ENCODE results near the gene TRAF2. TPM values are rescaled to one million over a fixed set of nuclear protein-coding genes. Genes with fewer than 3 reads are reported as not detected.

TRAF2 gene
- total and polyA plus RNA-seq, 2 donors (not counting 1 experiment from before 2014, with no cell fraction given): 25.5 to 54.5 TPM

DNA sequence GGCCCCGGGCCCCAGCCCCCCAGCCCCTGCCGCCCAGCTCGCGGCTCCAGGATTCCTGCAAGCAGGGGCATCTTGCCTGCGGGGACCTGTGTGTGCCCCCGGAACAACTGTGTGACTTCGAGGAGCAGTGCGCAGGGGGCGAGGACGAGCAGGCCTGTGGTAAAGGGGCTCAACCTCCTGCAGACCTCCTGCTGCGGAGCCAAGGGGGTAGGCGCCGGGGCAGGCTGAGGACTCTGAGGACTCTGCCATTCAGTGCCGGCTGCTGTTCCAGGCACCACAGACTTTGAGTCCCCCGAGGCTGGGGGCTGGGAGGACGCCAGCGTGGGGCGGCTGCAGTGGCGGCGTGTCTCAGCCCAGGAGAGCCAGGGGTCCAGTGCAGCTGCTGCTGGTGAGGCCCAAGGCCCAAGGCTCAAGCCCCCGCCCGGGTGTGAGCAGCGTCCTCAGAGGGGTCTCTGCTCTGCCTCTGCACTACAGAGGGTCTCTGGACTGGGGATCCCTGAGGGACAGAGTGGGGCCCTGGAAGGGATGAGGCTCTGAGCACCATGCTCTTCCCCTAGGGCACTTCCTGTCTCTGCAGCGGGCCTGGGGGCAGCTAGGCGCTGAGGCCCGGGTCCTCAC, 30.7 kb upstream of the TRAF2 start:
- Histone ChIP-seq H3K9ac (ENCODE audit: low read length) (no peak overlapping the region), H3K79me2 (ENCODE audit: control insufficient read depth, insufficient read depth, low read length) (no peaks in the 10 kb centered on the region), H2AFZ (ENCODE audit: insufficient read depth, low read depth, low read length, poor library complexity, severe bottlenecking) (no peak overlapping the region), H3K4me2 (replicated peaks; ENCODE audit: low read depth, low read length, poor library complexity, severe bottlenecking) (no peak overlapping the region), H4K20me1 (ENCODE audit: control insufficient read depth, insufficient read depth, low read length, poor library complexity, severe bottlenecking) (peaks cover 8% of the 10 kb centered on the region), H3K9me3 (ENCODE audit: control extremely low read depth in 1 of 3, control insufficient read depth in 2 of 3, insufficient read depth in 1 of 3, low read length in 2 of 3) (no peaks in the 10 kb centered on the region), H3K27ac (ENCODE audit: low read length in 2 of 2) (no peak overlapping the region), H3K4me3 (ENCODE audit: control extremely low read depth in 1 of 5, extremely low read depth in 1 of 5, insufficient read depth in 1 of 5, low read depth in 2 of 5, low read length in 4 of 5) (no peak overlapping the region), H3K27me3 (replicated peaks in 1 of 4; ENCODE audit: control extremely low read depth in 1 of 4, control insufficient read depth in 3 of 4, insufficient read depth in 4 of 4, low read length in 3 of 4) (no peaks in the 10 kb centered on the region), H3K4me1 (ENCODE audit: control insufficient read depth in 2 of 2, insufficient read depth in 2 of 2, low read length in 2 of 2) (peaks cover 0 to 5% of the 10 kb centered on the region in 2 donors), H3K36me3 (replicated peaks in 1 of 2; ENCODE audit: control extremely low read depth in 1 of 2, control insufficient read depth in 1 of 2, extremely low read depth in 1 of 2, insufficient read depth in 2 of 2, low read length in 1 of 2) (peaks cover 0 to 4% of the 10 kb centered on the region in 2 experiments)
- H3K4me3 Mint-ChIP-seq: no peak overlapping the region
- POLR2A ChIA-PET: no interaction called here
- DNase-seq (peak; percentile 14), ATAC-seq (ENCODE audit: low read depth) (no peak)
- H3K27me3 Mint-ChIP-seq: no peaks in the 10 kb centered on the region
- no peak for TF ChIP-seq EZH2 (IDR thresholded peaks at IDR 0.05; ENCODE audit: borderline replicate concordance, insufficient read depth, low read depth, low read length, poor library complexity, severe bottlenecking)
- TF ChIP-seq, protein P1, sequence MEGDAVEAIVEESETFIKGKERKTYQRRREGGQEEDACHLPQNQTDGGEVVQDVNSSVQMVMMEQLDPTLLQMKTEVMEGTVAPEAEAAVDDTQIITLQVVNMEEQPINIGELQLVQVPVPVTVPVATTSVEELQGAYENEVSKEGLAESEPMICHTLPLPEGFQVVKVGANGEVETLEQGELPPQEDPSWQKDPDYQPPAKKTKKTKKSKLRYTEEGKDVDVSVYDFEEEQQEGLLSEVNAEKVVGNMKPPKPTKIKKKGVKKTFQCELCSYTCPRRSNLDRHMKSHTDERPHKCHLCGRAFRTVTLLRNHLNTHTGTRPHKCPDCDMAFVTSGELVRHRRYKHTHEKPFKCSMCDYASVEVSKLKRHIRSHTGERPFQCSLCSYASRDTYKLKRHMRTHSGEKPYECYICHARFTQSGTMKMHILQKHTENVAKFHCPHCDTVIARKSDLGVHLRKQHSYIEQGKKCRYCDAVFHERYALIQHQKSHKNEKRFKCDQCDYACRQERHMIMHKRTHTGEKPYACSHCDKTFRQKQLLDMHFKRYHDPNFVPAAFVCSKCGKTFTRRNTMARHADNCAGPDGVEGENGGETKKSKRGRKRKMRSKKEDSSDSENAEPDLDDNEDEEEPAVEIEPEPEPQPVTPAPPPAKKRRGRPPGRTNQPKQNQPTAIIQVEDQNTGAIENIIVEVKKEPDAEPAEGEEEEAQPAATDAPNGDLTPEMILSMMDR (IDR thresholded peaks at IDR 0.05): no peak
- WGBS (ENCODE audit: insufficient coverage): 89% methylated on average over 26 of the region's 26 CpGs
- no peak overlapping the region for H3K27ac Mint-ChIP-seq
- intact Hi-C loops (cut with micrococcal nuclease): no loop called here
- H3K4me1 Mint-ChIP-seq: peaks cover 3% of the 10 kb centered on the region
- CTCF ChIA-PET: interaction anchor here (1.2 to 1.3 kb wide), 2 partner anchors 13 to 180 kb away, joined by 3 to 7 read pairs; partner anchors contain the start of gene AJM1
- H3K9me3 Mint-ChIP-seq (ENCODE audit: insufficient read depth): no peaks in the 10 kb centered on the region

DNA sequence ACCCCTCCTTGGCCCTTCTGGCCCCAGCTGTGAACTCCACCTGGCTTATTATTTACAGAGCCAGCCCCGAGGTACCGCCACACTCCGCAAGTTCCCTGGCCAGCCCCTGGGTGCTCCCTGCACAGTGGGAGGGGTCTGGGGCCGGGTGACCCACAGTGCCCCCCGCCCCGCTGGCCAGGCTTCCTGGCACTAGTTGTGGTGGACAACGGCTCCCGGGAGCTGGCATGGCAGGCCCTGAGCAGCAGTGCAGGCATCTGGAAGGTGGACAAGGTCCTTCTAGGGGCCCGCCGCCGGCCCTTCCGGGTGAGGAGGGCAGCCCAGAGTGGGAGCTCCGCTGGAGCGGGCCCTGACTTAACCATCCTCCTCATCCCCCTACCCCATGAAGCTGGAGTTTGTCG, 30.2 kb upstream of the TRAF2 start:
- Mint-ChIP-seq H3K9me3 (ENCODE audit: insufficient read depth) (no peaks in the 10 kb centered on the region), H3K4me3 (no peak overlapping the region), H3K27me3 (no peaks in the 10 kb centered on the region), H3K27ac (no peak overlapping the region), H3K4me1 (peaks cover 3% of the 10 kb centered on the region)
- no peaks in the 10 kb centered on the region for H3K9me3 ChIP-seq (ENCODE audit: control extremely low read depth in 1 of 3, control insufficient read depth in 2 of 3, insufficient read depth in 1 of 3, low read length in 2 of 3)
- ATAC-seq (ENCODE audit: low read depth): no peak
- TF ChIP-seq, protein P1 (IDR thresholded peaks at IDR 0.05): no peak
- no peak for TF ChIP-seq EZH2 (IDR thresholded peaks at IDR 0.05; ENCODE audit: borderline replicate concordance, insufficient read depth, low read depth, low read length, poor library complexity, severe bottlenecking)
- peak; percentile 8 for DNase-seq
- no peak overlapping the region for H3K27ac ChIP-seq (ENCODE audit: low read length in 2 of 2)
- POLR2A ChIA-PET: no interaction called here
- CTCF ChIA-PET: interaction anchor here (1.2 to 1.3 kb wide), 2 partner anchors 14 to 179 kb away, joined by 3 to 7 read pairs; partner anchors contain the start of gene AJM1
- H3K79me2 ChIP-seq (ENCODE audit: control insufficient read depth, insufficient read depth, low read length): no peaks in the 10 kb centered on the region
- H3K4me1 ChIP-seq (ENCODE audit: control insufficient read depth in 2 of 2, insufficient read depth in 2 of 2, low read length in 2 of 2): peaks cover 0 to 5% of the 10 kb centered on the region in 2 donors
- intact Hi-C loops (cut with micrococcal nuclease): no loop called here
- H4K20me1 ChIP-seq (ENCODE audit: control insufficient read depth, insufficient read depth, low read length, poor library complexity, severe bottlenecking): peaks cover 5% of the 10 kb centered on the region
- H3K36me3 ChIP-seq (replicated peaks in 1 of 2; ENCODE audit: control extremely low read depth in 1 of 2, control insufficient read depth in 1 of 2, extremely low read depth in 1 of 2, insufficient read depth in 2 of 2, low read length in 1 of 2): peaks cover 0 to 9% of the 10 kb centered on the region in 2 experiments
- H3K4me3 ChIP-seq (ENCODE audit: control extremely low read depth in 1 of 5, extremely low read depth in 1 of 5, insufficient read depth in 1 of 5, low read depth in 2 of 5, low read length in 4 of 5): no peak overlapping the region
- H2AFZ ChIP-seq (ENCODE audit: insufficient read depth, low read depth, low read length, poor library complexity, severe bottlenecking): no peak overlapping the region
- no peak overlapping the region for H3K4me2 ChIP-seq (replicated peaks; ENCODE audit: low read depth, low read length, poor library complexity, severe bottlenecking)
- H3K27me3 ChIP-seq (replicated peaks in 1 of 4; ENCODE audit: control extremely low read depth in 1 of 4, control insufficient read depth in 3 of 4, insufficient read depth in 4 of 4, low read length in 3 of 4): no peaks in the 10 kb centered on the region
- H3K9ac ChIP-seq (ENCODE audit: low read length): no peak overlapping the region
- WGBS (ENCODE audit: insufficient coverage): 87% methylated on average over 9 of the region's 15 CpGs
